Colon (tissue), 2 donors: ENCODE measurements around the gene BMAL1.

Source experiments
- FAIRE-seq: peaks from 2 replicates; lab custom pipeline; 2012; peaks lifted over from hg19 to GRCh38; lab: Jason Lieb, UNC
- donor health status: control.
- donor health status: control.

The BMAL1 gene

GRCh38 chr11:13343931-13344717 lies 66.5 kb downstream of the BMAL1 start:
- FAIRE-seq: no peak

DNA sequence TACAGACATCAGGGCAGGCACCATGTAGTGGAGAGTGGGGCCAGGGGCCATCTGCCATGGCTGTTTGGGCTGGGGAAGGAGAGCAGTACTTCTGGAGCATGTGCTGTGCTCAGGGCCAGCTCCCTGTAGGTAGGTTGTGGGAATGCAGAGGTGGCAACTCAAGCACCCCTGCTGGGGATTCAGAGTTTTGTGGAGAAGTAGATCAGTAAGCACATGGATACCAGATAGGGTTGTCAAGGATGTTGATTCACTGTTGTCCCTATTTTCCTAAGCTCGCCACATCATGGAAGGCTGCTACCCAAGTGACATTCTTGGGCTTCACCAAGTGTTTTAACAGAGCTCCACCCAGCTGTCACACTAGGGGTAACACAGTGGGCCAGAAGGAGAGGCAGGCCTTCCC lies 67.2 kb downstream of the BMAL1 start:
- FAIRE-seq: no peak

GRCh38 chr11:13346470-13346869 lies 68.9 kb downstream of the BMAL1 start:
- no peak for FAIRE-seq

GRCh38 chr11:13347901-13348300 lies 70.3 kb downstream of the BMAL1 start:
- no peak for FAIRE-seq

GRCh38 chr11:13348305-13348704 lies 70.7 kb downstream of the BMAL1 start:
- no peak for FAIRE-seq

- FAIRE-seq: no peak
Measured at GRCh38 chr11:13349046-13349445, 71.5 kb downstream of the BMAL1 start.

DNA sequence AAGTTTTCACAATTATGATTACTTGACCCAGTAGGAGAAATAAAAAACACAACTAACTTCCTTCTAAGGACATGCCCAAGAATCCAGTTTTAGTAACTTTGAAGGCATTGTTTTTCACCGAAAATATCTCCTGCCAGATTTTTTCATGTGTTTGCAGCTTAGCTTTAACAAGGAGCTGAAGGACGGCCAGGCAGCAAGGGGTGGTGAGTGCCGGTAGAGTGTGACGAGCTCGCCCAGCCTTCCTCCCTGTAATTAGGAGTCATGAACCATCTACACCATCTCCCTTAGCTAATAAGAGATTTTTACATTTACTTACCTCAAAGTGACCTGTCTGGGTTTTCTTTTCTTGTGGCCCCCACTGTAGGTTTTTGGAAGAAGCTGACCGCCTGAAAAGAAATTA lies 72.0 kb downstream of the BMAL1 start:
- FAIRE-seq: no peak

- no peak for FAIRE-seq
Measured at GRCh38 chr11:13352711-13353110, 75.1 kb downstream of the BMAL1 start.

DNA sequence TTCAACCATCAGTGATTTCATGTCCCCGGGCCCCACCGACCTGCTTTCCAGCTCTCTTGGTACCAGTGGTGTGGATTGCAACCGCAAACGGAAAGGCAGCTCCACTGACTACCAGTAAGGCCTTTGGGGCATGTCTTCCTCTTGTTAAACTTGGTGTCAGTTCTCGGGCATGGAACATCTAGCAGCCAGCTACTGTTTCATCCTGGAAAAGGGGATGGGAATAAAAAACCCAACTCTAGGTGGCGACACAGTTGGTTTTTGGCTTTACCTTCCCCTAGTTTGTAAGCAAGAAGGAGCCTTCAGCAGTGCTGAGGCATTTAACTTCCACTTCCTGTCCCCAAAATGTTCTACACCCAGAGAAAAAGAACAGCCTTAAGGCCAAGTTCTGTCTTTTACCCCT lies 76.7 kb downstream of the BMAL1 start:
- no peak for FAIRE-seq

- FAIRE-seq: no peak
Measured at GRCh38 chr11:13355191-13355590, 77.6 kb downstream of the BMAL1 start.

DNA sequence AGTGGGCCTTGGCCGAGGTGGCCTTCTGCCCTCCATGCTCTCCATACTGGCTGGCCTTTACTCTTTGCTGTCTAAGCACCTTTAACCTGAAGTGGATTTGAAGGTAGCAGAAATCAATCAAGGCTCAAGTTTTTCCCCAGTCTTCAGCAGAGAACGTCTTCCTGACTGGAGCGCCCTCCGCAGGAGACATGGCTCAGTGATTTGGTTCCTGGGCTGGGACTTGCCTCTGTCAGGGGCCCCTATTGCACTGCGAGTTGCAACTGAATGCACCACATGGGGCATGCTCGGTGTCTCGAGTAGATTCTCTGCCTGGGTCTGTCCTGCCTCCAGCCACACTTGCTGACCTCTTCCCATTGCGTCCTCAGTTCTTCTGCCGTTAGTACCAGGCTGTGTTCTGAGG lies 79.6 kb downstream of the BMAL1 start:
- FAIRE-seq: no peak

DNA sequence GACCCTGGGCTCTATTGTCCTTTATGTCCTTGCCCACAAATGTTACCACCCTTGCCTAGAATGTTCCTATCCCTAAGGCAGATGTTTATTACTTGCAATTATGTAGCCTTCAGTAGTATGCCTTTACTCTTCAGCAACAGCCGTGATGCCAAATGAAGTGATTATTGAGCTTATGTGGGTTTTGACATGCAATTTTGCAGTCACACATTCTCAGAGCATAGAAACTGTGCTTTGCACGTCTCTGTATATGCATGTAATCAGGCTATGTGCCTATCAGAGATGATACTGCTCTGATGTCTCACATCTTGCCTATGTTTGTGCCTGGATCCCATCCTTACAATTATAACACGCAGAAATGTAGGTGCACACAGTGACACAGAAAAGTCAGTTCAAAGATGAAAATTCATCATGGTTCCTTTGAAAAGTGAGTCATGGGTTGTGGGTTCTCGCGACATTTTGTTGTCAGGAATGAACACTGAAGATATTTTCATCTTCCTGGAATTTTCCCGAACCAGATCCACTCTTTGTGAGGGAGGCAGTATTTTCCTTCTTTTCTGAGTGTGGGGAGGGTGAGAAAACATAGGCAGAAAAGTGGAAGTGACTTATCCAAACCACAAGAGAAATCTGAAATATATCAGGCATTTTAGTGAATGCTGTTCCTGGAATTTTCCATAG lies 81.1 kb downstream of the BMAL1 start:
- no peak for FAIRE-seq

GRCh38 chr11:13362596-13363109 lies 85.1 kb downstream of the BMAL1 start:
- FAIRE-seq: no peak

DNA sequence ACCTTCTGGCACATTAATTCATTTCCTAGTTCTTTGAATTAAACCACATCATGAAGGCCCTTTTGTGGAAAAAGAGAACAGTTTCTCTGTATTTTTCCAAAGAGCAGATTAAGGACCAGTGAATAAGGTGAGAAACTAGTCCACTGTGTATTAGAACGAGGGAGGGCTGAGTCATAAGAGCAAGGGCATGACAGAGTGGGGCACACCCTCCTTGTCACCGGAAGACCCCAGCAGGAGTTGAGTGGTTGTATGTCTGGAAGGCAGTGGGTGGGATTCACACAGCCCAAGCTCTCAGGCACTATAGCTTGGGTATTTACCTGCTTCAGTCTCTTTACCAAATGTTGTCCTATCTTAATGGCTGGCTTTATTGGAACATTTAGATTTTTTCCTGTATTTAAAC lies 86.8 kb downstream of the BMAL1 start:
- no peak for FAIRE-seq

- no peak for FAIRE-seq
Measured at GRCh38 chr11:13366266-13367026, 88.9 kb downstream of the BMAL1 start.

DNA sequence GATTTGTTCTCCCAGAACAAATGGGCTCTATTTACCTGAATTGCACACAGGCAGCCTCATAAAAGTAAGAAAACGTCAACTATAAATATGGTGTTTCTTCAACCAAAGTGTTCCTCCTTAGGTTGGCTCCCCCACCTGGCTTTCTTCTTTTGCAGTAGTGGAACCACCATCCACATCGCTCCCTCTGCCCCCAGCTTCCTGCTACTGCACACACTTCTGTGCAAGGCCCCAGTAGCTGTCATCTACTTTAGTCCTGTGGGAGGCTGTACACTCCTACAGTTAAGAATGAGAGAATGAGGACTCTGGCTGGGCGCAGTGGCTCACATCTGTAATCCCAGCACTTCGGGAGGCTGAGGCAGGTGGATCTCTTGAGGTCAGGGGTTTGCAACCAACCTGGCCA lies 89.5 kb downstream of the BMAL1 start:
- no peak for FAIRE-seq

DNA sequence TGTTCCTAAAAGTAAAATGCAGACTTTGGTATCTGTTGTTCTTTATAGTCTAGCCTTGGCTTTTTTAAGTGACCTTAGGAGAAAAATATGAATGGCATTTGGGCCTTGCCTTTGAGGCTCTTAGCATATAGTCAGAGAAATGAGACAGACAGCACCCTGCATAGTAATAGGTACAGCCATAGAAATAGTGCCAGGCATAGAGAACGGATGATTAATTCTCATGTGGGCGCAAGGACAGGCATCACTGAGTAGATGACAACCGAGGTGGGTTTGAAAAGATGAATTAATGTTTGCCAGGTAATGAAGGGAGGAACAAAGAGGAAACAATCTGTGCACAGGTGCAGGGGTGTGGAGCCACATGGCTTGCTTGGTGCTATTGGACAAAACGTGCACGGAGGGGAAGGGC lies 90.5 kb downstream of the BMAL1 start:
- FAIRE-seq: no peak

DNA sequence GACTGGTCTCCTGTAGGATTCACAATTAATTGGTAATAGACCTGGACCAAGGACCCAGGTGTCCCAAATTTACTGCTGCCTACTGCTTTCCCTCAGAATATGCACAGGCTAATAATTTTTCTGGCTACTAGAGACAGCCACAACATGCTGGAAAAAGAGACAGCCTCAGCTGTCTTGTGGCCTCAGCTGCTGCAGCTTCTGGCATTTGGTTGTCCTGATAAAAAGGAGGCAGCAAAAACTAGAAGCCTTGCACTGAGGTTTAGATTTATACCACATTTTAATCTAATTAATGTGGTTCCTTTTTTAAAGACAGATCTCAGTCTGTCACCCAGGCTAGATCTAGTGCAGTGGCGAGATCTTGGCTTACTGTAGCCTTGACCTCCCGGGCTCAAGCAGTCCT lies 95.6 kb downstream of the BMAL1 start:
- no peak for FAIRE-seq

GRCh38 chr11:13375798-13376197 lies 98.2 kb downstream of the BMAL1 start:
- FAIRE-seq: no peak

- FAIRE-seq: no peak
Measured at GRCh38 chr11:13376402-13376801, 98.8 kb downstream of the BMAL1 start.

GRCh38 chr11:13376838-13377237 lies 99.2 kb downstream of the BMAL1 start:
- no peak for FAIRE-seq

DNA sequence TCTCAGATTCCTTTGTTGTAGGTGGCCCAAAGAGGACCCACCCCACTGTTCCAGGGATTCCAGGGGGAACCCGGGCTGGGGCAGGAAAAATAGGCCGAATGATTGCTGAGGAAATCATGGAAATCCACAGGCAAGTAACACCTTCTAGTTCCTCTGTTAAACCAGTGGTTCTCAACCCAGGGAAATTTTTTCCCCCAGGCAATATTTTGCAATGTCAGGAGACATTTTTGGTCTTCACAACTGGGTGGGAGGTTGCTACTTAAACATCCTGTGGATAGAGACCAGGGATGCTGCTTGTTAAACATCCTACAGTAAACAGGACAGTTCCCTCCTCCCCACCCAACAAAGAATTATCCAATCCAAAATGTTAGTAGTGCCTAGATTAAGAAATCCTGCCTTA lies 100.7 kb downstream of the BMAL1 start:
- FAIRE-seq: no peak

DNA sequence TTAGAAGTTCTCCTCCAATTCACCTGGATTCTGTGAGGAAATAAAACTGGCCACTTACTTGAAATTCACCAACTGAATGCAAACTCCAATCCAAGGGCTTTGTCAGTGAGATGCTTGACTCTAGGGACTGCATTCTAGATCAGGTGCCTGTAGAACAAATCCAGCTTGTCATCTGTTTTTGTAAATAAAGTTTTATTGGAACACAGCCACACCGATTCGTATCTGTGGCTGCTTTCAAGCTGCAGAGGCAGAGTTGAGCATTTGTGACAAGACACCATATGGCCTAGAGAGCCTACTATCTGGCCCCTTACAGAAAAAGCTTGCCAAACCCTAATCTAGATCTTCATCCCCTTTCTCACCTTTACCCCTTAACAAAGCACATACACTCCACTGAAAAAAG lies 103.1 kb downstream of the BMAL1 start:
- FAIRE-seq: no peak
